HepG2 (cell line): ENCODE results near the gene EFNA3. TPM values are rescaled to one million over a fixed set of nuclear protein-coding genes. Genes with fewer than 3 reads are reported as not detected.
A peak's percentile ranks its signal among the peaks of the same experiment; 100 is the strongest.

Experiments
- CENPT ChIP-seq: sonication (generic); formaldehyde crosslinking; IDR thresholded peaks from 2 replicates; pipeline ENCODE4 v1.8.0; 2022; ENCODE audit warnings: low read depth, mild to moderate bottlenecking, moderate library complexity, missing genetic modification reagents
- CHCHD3 ChIP-seq: sonication (generic); formaldehyde crosslinking; IDR thresholded peaks from 2 replicates; pipeline ENCODE4 v1.8.0; 2022; ENCODE audit warnings: mild to moderate bottlenecking, missing genetic modification reagents, moderate library complexity
- CREBL2 ChIP-seq: sonication (generic); formaldehyde crosslinking; IDR thresholded peaks from 2 replicates; pipeline ENCODE4 v1.8.1; 2023; ENCODE audit warnings: missing genetic modification reagents, mild to moderate bottlenecking, borderline replicate concordance
- ERF ChIP-seq: IDR thresholded peaks from 2 replicates; pipeline ENCODE4 v1.6.1; 2018; ENCODE audit warnings: missing biosample characterization, missing genetic modification reagents
- FOSL2 ChIP-seq: sonication (generic); formaldehyde crosslinking; IDR thresholded peaks from 2 replicates; pipeline ENCODE4 v1.4.0; 2020; ENCODE audit warnings: missing genetic modification reagents
- KDM5B ChIP-seq: sonication (generic); formaldehyde crosslinking; IDR thresholded peaks from 2 replicates; pipeline ENCODE4 v1.4.0; 2020; ENCODE audit warnings: missing genetic modification reagents, mild to moderate bottlenecking, borderline replicate concordance
- LBX2 ChIP-seq: sonication (generic); formaldehyde crosslinking; IDR thresholded peaks from 2 replicates; pipeline ENCODE4 v1.5.0; 2020; ENCODE audit warnings: missing genetic modification reagents, mild to moderate bottlenecking, borderline replicate concordance
- MYC ChIP-seq: sonication (generic); formaldehyde crosslinking; IDR thresholded peaks from 2 replicates; pipeline ENCODE4 v1.9.0; 2021; ENCODE audit warnings: missing genetic modification reagents, borderline replicate concordance
- REL ChIP-seq: sonication (generic); formaldehyde crosslinking; conservative IDR thresholded peaks from 2 replicates; pipeline ENCODE4 v1.8.0; 2022; ENCODE audit warnings: mild to moderate bottlenecking, missing genetic modification reagents, moderate library complexity
- SATB2 ChIP-seq: sonication (generic); formaldehyde crosslinking; IDR thresholded peaks from 2 replicates; pipeline ENCODE4 v1.5.0; 2020; ENCODE audit warnings: missing genetic modification reagents
- TFDP2 ChIP-seq: sonication (generic); formaldehyde crosslinking; IDR thresholded peaks from 2 replicates; pipeline ENCODE4 v1.4.0; 2020; ENCODE audit warnings: missing genetic modification reagents
- TRIM22 ChIP-seq: fragments of 450-650 bp; IDR thresholded peaks from 2 replicates; pipeline ENCODE4 v1.6.1; 2017
- ZBTB7B ChIP-seq: sonication (generic); formaldehyde crosslinking; IDR thresholded peaks from 2 replicates; pipeline ENCODE4 v1.4.0; 2020; ENCODE audit warnings: missing genetic modification reagents
- ZNF20 ChIP-seq: sonication (generic); formaldehyde crosslinking; IDR thresholded peaks from 2 replicates; pipeline ENCODE4 v1.4.0; 2020; ENCODE audit warnings: mild to moderate bottlenecking, moderate library complexity, missing genetic modification reagents
- ZNF709 ChIP-seq: sonication (generic); formaldehyde crosslinking; IDR thresholded peaks from 2 replicates; pipeline ENCODE4 v1.5.0; 2020; ENCODE audit warnings: mild to moderate bottlenecking, missing genetic modification reagents
- ZNF775 ChIP-seq: sonication (generic); formaldehyde crosslinking; IDR thresholded peaks from 2 replicates; pipeline ENCODE4 v1.4.0; 2020; ENCODE audit warnings: missing genetic modification reagents, mild to moderate bottlenecking, moderate library complexity, borderline replicate concordance
- ZNF850 ChIP-seq: sonication (generic); formaldehyde crosslinking; conservative IDR thresholded peaks from 2 replicates; pipeline ENCODE4 v1.9.0; 2021; ENCODE audit warnings: mild to moderate bottlenecking, missing genetic modification reagents
- polyA plus RNA-seq, 8 experiments: library from polyadenylated mRNA; depleted of rRNA in 3 of 8; stranded (reverse) in 7 of 8; unstranded in 1 of 8; fragments of >200 nt; fragmentation: Illumina TruSeq in 4 of 8; extraction: Trizol in 4 of 8; gene quantifications; 2 replicates each; pipeline versions ENCODE4 v1.2.1 to v1.2.3, GENCODE V29; 2011 to 2016; ENCODE audit warnings: low read depth in 4 of 8, missing spikeins in 1 of 8, mixed read lengths in 1 of 8; ENCODE audit not compliant: insufficient read depth in 1 of 8
- total RNA-seq, 5 experiments: library from RNA; depleted of rRNA; stranded (reverse); fragments of >200 nt; fragmentation: Illumina TruSeq; extraction: Trizol; gene quantifications; 2 replicates each; pipeline ENCODE4 v1.2.3, GENCODE V29; 2016; ENCODE audit warnings: low read depth in 1 of 5
- TF ChIP-seq, protein P1 (sequence below): sonication (generic); formaldehyde crosslinking; IDR thresholded peaks from 2 replicates; pipeline ENCODE4 v1.4.0; 2020; ENCODE audit warnings: low read depth, mild to moderate bottlenecking, missing genetic modification reagents
- TF ChIP-seq, protein P2 (sequence below): sonication (generic); formaldehyde crosslinking; IDR thresholded peaks from 2 replicates; pipeline ENCODE4 v1.5.0; 2020; ENCODE audit warnings: missing genetic modification reagents
- TF ChIP-seq, protein P3 (sequence below): sonication (generic); formaldehyde crosslinking; IDR thresholded peaks from 2 replicates; pipeline ENCODE4 v1.4.0; 2020; ENCODE audit warnings: missing genetic modification reagents

The EFNA3 gene
- total and polyA plus RNA-seq, 2 of the 13 experiments (the other 11 are each of a cell fraction or from before 2014, with no cell fraction given) = 1.0 to 5.7 TPM

DNA sequence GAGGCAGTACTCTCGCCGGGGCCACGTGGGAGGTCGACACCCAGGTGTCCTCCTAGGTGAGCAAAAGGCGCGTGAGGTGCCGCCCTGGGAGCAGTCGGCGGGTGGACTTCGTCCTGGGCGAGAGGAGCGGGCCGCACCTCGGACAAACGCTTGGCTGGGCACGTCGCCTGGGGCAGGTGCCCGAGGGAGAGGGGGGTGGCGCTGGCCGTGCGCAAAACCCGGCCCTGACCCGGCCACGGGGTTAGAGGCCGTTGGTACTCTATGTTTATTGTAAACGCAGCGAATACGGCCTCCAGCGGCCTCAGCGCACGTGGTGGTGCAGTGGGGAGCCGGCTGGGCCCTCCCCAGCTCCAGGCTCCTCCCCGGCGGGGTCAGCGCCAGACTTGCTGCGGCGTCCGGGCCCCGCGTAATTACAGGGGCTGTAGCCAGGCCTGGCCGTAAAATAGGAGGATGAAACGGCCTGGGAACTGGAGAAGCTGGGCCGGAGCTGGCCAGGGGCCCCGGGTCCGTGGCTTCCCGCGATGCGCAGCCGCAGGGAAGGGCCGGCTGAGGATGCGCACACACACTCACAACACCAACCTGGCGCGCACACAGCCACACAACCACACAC, 47.4 kb downstream of the EFNA3 start (continued):
- TF ChIP-seq ZNF20 (CRISPR knock-in tag) (peak; percentile 89), ZNF709 (CRISPR knock-in tag) (peak; percentile 97), CENPT (CRISPR knock-in tag) (peak; percentile 67; the same call in 1 of the 2 replicates), FOSL2 (CRISPR knock-in tag) (peak; percentile 72), ZBTB7B (CRISPR knock-in tag) (peak; percentile 46), TFDP2 (CRISPR knock-in tag) (peak; percentile 90), CHCHD3 (CRISPR knock-in tag) (no peak), KDM5B (CRISPR knock-in tag) (peak; percentile 67; the same call in 1 of the 2 replicates), SATB2 (CRISPR knock-in tag) (peak; percentile 42; the same call in 1 of the 2 replicates), CREBL2 (CRISPR knock-in tag) (peak; percentile 25; the same call in 1 of the 2 replicates), REL (peak; percentile 89; the same call in 1 of the 2 replicates), LBX2 (no peak), MYC (CRISPR knock-in tag) (peak; percentile 98), TRIM22 (no peak), ZNF775 (CRISPR knock-in tag) (0 out of 2 replicates have a peak, but pooled peaks have one; percentile 49), ERF (CRISPR knock-in tag) (peak; percentile 99), ZNF850 (CRISPR knock-in tag) (0 out of 2 replicates have a peak, but pooled peaks have one; percentile 38)
- TF ChIP-seq, protein P1, sequence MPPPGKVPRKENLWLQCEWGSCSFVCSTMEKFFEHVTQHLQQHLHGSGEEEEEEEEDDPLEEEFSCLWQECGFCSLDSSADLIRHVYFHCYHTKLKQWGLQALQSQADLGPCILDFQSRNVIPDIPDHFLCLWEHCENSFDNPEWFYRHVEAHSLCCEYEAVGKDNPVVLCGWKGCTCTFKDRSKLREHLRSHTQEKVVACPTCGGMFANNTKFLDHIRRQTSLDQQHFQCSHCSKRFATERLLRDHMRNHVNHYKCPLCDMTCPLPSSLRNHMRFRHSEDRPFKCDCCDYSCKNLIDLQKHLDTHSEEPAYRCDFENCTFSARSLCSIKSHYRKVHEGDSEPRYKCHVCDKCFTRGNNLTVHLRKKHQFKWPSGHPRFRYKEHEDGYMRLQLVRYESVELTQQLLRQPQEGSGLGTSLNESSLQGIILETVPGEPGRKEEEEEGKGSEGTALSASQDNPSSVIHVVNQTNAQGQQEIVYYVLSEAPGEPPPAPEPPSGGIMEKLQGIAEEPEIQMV (CRISPR knock-in tag) = peak; percentile 84; the same call in 1 of the 2 replicates
- TF ChIP-seq, protein P2, sequence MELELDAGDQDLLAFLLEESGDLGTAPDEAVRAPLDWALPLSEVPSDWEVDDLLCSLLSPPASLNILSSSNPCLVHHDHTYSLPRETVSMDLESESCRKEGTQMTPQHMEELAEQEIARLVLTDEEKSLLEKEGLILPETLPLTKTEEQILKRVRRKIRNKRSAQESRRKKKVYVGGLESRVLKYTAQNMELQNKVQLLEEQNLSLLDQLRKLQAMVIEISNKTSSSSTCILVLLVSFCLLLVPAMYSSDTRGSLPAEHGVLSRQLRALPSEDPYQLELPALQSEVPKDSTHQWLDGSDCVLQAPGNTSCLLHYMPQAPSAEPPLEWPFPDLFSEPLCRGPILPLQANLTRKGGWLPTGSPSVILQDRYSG (CRISPR knock-in tag) = no peak; the same call in 1 of the 2 replicates
- TF ChIP-seq, protein P3, sequence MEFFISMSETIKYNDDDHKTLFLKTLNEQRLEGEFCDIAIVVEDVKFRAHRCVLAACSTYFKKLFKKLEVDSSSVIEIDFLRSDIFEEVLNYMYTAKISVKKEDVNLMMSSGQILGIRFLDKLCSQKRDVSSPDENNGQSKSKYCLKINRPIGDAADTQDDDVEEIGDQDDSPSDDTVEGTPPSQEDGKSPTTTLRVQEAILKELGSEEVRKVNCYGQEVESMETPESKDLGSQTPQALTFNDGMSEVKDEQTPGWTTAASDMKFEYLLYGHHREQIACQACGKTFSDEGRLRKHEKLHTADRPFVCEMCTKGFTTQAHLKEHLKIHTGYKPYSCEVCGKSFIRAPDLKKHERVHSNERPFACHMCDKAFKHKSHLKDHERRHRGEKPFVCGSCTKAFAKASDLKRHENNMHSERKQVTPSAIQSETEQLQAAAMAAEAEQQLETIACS (CRISPR knock-in tag) = peak; percentile 18; the same call in 1 of the 2 replicates
